Measurements from ENCODE around the gene KRT80.
A peak's percentile ranks its signal among the peaks of the same experiment; 100 is the strongest.

KRT80 gene

DNA sequence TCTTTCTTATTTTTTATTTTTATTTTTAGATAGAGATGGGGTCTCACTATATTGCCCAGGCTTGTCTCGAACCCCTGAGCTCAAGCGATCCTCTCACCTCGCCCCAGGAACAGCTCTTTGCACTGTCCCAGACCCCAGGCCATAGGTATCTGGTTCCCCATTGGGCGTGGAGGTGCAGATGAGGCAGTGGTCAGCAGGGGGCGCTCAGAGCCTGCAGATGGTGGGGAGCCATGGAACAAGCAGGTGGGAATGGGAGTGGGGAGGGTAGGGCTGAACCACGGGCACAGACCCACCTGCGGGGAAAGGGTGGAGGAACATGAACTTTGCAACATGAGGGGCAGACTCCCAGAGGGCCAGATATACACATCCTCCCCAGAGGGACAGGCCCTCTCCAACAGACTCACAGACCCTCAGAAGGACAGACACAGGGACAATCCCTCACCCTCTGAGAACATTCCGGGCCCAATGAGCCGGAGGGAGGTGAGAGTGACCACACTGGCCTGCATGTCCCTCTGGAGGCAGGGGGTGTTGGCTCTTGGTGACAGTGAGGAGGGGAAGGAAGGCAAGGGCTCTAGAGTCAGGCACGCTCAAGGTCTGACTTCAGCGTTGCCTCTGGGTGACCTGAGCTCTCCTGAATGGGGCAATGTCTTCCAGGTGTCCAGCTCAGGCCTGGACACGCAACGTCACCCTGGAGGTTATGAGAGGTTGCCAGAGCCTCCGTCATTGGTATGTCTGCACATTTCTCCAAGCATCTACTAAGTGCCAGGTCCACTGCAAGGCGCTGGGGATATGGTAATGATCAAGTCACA, 34.9 kb downstream of the KRT80 start:
- Histone ChIP-seq H3K4me3 (IDR thresholded peaks at IDR 0.05; ENCODE audit: insufficient read depth, low read depth, low read length) (no peak overlapping the region), H4K20me1 (ENCODE audit: insufficient read depth) (no peaks in the 10 kb centered on the region), H3K79me2 (ENCODE audit: insufficient read depth, low read depth) (no peaks in the 10 kb centered on the region), H3K36me3 (ENCODE audit: insufficient read depth) (no peaks in the 10 kb centered on the region), H2AFZ (ENCODE audit: low read depth) (no peak overlapping the region), H3K9ac (no peak overlapping the region), H3K4me1 (ENCODE audit: low read depth, poor library complexity, severe bottlenecking) (peaks cover 7% of the 10 kb centered on the region), H3K27ac (no peak overlapping the region), H3K27me3 (ENCODE audit: insufficient read depth, low read depth) (no peaks in the 10 kb centered on the region), H3K4me2 (no peak overlapping the region)
- TF ChIP-seq, protein P1, sequence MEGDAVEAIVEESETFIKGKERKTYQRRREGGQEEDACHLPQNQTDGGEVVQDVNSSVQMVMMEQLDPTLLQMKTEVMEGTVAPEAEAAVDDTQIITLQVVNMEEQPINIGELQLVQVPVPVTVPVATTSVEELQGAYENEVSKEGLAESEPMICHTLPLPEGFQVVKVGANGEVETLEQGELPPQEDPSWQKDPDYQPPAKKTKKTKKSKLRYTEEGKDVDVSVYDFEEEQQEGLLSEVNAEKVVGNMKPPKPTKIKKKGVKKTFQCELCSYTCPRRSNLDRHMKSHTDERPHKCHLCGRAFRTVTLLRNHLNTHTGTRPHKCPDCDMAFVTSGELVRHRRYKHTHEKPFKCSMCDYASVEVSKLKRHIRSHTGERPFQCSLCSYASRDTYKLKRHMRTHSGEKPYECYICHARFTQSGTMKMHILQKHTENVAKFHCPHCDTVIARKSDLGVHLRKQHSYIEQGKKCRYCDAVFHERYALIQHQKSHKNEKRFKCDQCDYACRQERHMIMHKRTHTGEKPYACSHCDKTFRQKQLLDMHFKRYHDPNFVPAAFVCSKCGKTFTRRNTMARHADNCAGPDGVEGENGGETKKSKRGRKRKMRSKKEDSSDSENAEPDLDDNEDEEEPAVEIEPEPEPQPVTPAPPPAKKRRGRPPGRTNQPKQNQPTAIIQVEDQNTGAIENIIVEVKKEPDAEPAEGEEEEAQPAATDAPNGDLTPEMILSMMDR (conservative IDR thresholded peaks at IDR 0.05; ENCODE audit: low read depth, low read length): peak; percentile 99

DNA sequence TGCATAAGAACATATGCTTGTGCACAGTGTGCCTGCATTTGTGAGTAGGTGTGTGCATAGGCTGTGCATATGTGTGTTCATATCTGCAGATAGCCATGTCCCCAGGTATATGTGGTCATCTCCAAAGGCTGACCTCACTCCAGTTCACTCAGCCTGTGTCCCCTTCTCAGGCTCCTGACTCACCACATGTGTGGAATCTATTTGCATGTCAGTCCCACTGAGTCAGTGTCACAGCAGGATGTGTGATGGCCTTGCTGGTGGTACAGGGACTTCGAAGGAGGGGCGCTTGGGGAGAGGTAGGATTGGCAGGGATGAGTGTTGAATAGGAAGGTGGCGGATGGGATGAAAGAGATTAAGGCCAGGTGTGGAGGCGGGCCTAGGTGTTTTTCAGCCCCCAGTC, 35.5 kb downstream of the KRT80 start:
- Histone ChIP-seq H3K4me3 (IDR thresholded peaks at IDR 0.05; ENCODE audit: insufficient read depth, low read depth, low read length) (no peak overlapping the region), H3K36me3 (ENCODE audit: insufficient read depth) (no peaks in the 10 kb centered on the region), H3K27ac (no peak overlapping the region), H3K4me1 (ENCODE audit: low read depth, poor library complexity, severe bottlenecking) (peaks cover 11% of the 10 kb centered on the region), H3K27me3 (ENCODE audit: insufficient read depth, low read depth) (no peaks in the 10 kb centered on the region), H2AFZ (ENCODE audit: low read depth) (no peak overlapping the region), H4K20me1 (ENCODE audit: insufficient read depth) (no peaks in the 10 kb centered on the region), H3K9ac (no peak overlapping the region), H3K4me2 (no peak overlapping the region), H3K79me2 (ENCODE audit: insufficient read depth, low read depth) (no peaks in the 10 kb centered on the region)
- TF ChIP-seq, protein P1 (conservative IDR thresholded peaks at IDR 0.05; ENCODE audit: low read depth, low read length): no peak

DNA sequence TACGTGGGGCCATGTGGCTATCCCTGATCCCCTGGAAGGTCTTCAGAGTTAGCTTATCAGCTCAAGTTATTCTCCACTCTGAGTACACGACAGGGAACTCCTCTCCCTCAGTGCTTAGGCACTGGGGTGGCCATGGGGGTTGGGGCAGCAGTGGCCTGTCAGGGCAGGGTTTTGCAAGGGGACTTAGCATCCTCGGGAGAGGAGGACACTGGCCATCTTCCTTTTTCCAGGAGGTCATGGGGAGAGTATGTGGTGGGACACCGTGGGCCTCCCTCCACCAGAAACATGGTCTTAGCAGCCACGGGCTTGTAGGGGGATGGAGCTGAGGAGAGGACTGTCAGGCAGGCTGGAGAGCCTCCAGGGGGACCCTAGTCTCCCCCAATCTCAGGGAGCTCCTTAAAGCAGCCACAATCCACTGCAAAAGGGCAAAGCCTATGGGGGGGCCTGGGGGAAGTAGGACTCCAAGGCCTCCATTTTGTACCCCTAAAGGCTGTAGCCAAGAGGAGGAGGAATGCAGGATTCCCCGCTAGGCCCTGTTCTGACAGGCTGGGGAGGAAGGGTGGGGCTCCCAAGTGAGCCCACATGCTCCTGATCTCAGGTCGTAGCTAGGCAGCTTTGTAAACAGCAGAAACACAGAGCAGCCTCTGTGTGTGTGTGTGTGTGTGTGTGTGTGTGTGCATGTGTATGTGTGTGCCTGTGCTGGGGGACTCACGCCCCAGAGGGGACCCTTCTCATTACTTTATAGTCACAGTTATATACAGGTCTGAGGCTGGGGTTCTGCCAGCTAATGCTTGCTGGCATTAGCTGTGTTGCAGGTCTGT, 36.6 kb downstream of the KRT80 start:
- Histone ChIP-seq H3K36me3 (ENCODE audit: insufficient read depth) (no peaks in the 10 kb centered on the region), H2AFZ (ENCODE audit: low read depth) (no peak overlapping the region), H3K4me3 (IDR thresholded peaks at IDR 0.05; ENCODE audit: insufficient read depth, low read depth, low read length) (no peak overlapping the region), H3K4me1 (ENCODE audit: low read depth, poor library complexity, severe bottlenecking) (peaks cover 11% of the 10 kb centered on the region), H3K79me2 (ENCODE audit: insufficient read depth, low read depth) (no peaks in the 10 kb centered on the region), H3K4me2 (no peak overlapping the region), H4K20me1 (ENCODE audit: insufficient read depth) (no peaks in the 10 kb centered on the region), H3K9ac (no peak overlapping the region), H3K27me3 (ENCODE audit: insufficient read depth, low read depth) (no peaks in the 10 kb centered on the region), H3K27ac (no peak overlapping the region)
- TF ChIP-seq, protein P1 (conservative IDR thresholded peaks at IDR 0.05; ENCODE audit: low read depth, low read length): no peak

DNA sequence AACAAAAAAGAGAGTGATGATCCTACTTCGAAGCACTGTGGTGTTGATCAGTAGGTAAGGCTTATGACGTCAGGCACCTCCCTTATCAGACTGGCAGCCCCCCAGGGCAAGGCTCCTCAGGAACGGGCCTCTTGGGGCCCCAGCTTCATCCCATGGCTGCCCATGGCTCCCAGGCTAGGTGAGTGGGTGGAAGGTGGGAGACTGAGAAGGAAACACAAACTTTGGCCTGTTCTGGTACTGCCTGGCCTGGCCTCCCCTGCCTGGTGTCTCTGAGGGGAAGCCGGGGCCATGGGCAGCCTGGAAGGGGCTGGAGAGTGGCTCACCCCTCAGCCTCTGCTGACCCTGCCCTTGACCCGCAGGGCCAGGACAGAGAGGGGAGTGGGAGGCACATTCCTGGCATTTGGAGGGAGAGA, 38.9 kb downstream of the KRT80 start:
- Histone ChIP-seq H3K4me2 (peak overlapping the region; percentile 47), H3K4me3 (IDR thresholded peaks at IDR 0.05; ENCODE audit: insufficient read depth, low read depth, low read length) (no peak overlapping the region), H3K79me2 (ENCODE audit: insufficient read depth, low read depth) (no peaks in the 10 kb centered on the region), H3K36me3 (ENCODE audit: insufficient read depth) (no peaks in the 10 kb centered on the region), H3K9ac (no peak overlapping the region; the same call in 1 of the 2 replicates), H4K20me1 (ENCODE audit: insufficient read depth) (no peaks in the 10 kb centered on the region), H3K4me1 (ENCODE audit: low read depth, poor library complexity, severe bottlenecking) (peaks cover 11% of the 10 kb centered on the region), H2AFZ (ENCODE audit: low read depth) (peak overlapping the region; percentile 71), H3K27me3 (ENCODE audit: insufficient read depth, low read depth) (no peaks in the 10 kb centered on the region), H3K27ac (no peak overlapping the region)
- TF ChIP-seq, protein P1 (conservative IDR thresholded peaks at IDR 0.05; ENCODE audit: low read depth, low read length): no peak

Measured in KMS-11 (cell line).